Neuronal stem cell (in vitro differentiated cells): ENCODE data around the gene PACS2.

Source experiments
- DNase-seq: peaks from one replicate; pipeline ENCODE4 v3.0.0-alpha.2; 2013; ENCODE audit warnings: low spot score
- H2AFZ ChIP-seq: one replicate; pipeline ENCODE4 v1.6.1; 2013; ENCODE audit warnings: mild to moderate bottlenecking, low read length, inconsistent platforms
- H2AK5ac ChIP-seq: 2 replicates; pipeline ENCODE4 v1.6.1; 2013; ENCODE audit warnings: low read depth, mild to moderate bottlenecking, inconsistent platforms, low read length, moderate library complexity, mixed read lengths
- H2BK120ac ChIP-seq: 2 replicates; pipeline ENCODE4 v1.6.1; 2013; ENCODE audit warnings: low read depth, mild to moderate bottlenecking, inconsistent platforms, low read length, moderate library complexity, mixed read lengths
- H2BK12ac ChIP-seq: one replicate; pipeline ENCODE4 v1.6.1; 2013; ENCODE audit warnings: low read length, inconsistent platforms
- H2BK15ac ChIP-seq: 2 replicates; pipeline ENCODE4 v1.6.1; 2013; ENCODE audit warnings: mild to moderate bottlenecking, low read length, inconsistent platforms, mixed read lengths
- H2BK5ac ChIP-seq: one replicate; pipeline ENCODE4 v1.6.1; 2013; ENCODE audit warnings: inconsistent platforms, mild to moderate bottlenecking, low read length, moderate library complexity
- H3K14ac ChIP-seq: one replicate; pipeline ENCODE4 v1.6.1; 2013; ENCODE audit warnings: low read length, inconsistent platforms
- H3K18ac ChIP-seq: 2 replicates; pipeline ENCODE4 v1.6.1; 2013; ENCODE audit warnings: low read length, inconsistent platforms
- H3K23ac ChIP-seq: 2 replicates; pipeline ENCODE4 v1.6.1; 2013; ENCODE audit warnings: low read depth, mild to moderate bottlenecking, mixed read lengths, low read length, inconsistent platforms; ENCODE audit not compliant: poor library complexity
- H3K27ac ChIP-seq: replicated peaks from 3 replicates; pipeline ENCODE4 v1.5.1; 2013; ENCODE audit warnings: low read length, inconsistent platforms
- H3K27me3 ChIP-seq, 3 experiments: 2 replicates each; pipeline ENCODE4 v1.6.1; 2013; ENCODE audit warnings: low read length in 3 of 3, mild to moderate bottlenecking in 2 of 3, inconsistent platforms in 1 of 3, low read depth in 1 of 3, mixed read lengths in 1 of 3, moderate library complexity in 1 of 3; ENCODE audit not compliant: control insufficient read depth in 3 of 3, insufficient read depth in 3 of 3
- H3K36me3 ChIP-seq, 2 donors: replicated peaks in 1 of 2; 2 replicates each; pipeline ENCODE4 v1.6.1; 2013; ENCODE audit warnings: low read length in 2 of 2; ENCODE audit not compliant: control insufficient read depth in 2 of 2, insufficient read depth in 2 of 2
- H3K4ac ChIP-seq: 2 replicates; pipeline ENCODE4 v1.6.1; 2013; ENCODE audit warnings: inconsistent platforms, mild to moderate bottlenecking, low read length, moderate library complexity
- H3K4me1 ChIP-seq, 2 donors: 1 replicate in 1 of 2; 2 replicates in 1 of 2; pipeline ENCODE4 v1.6.1; 2013; ENCODE audit warnings: low read length in 2 of 2, low read depth in 1 of 2; ENCODE audit not compliant: control insufficient read depth in 2 of 2, insufficient read depth in 1 of 2
- H3K4me2 ChIP-seq: one replicate; pipeline ENCODE4 v1.6.1; 2013; ENCODE audit warnings: mild to moderate bottlenecking, low read length, inconsistent platforms; ENCODE audit not compliant: insufficient read depth, poor library complexity, severe bottlenecking
- H3K4me3 ChIP-seq, 2 donors: 2 replicates each; pipeline ENCODE4 v1.5.1; 2013; ENCODE audit warnings: low read length in 2 of 2, mild to moderate bottlenecking in 2 of 2, inconsistent platforms in 1 of 2, moderate library complexity in 1 of 2
- H3K79me1 ChIP-seq: one replicate; pipeline ENCODE4 v1.6.1; 2013; ENCODE audit warnings: low read depth, mild to moderate bottlenecking, inconsistent platforms, low read length, moderate library complexity
- H3K9ac ChIP-seq: one replicate; pipeline ENCODE4 v1.6.1; 2013; ENCODE audit warnings: mild to moderate bottlenecking, low read depth, low read length, inconsistent platforms; ENCODE audit not compliant: poor library complexity
- H3K9me3 ChIP-seq, 2 donors: replicated peaks in 1 of 2; 2 replicates each; pipeline versions ENCODE3 to v1.6.1; 2013; ENCODE audit warnings: low read length in 2 of 2, mild to moderate bottlenecking in 2 of 2, inconsistent platforms in 1 of 2, low read depth in 1 of 2, mixed read lengths in 1 of 2, moderate library complexity in 1 of 2; ENCODE audit not compliant: control insufficient read depth in 2 of 2, insufficient read depth in 1 of 2
- H4K8ac ChIP-seq: one replicate; pipeline ENCODE4 v1.6.1; 2013; ENCODE audit warnings: low read depth, mild to moderate bottlenecking, inconsistent platforms, low read length, moderate library complexity
- H4K91ac ChIP-seq: one replicate; pipeline ENCODE4 v1.6.1; 2013; ENCODE audit warnings: low read length, low read depth, mild to moderate bottlenecking, inconsistent platforms; ENCODE audit not compliant: poor library complexity
- WGBS, 2 donors: extraction: QIAGEN DNeasy Blood & Tissue Kit; methylation state at CpG; one replicate each; pipeline ENCODE4 v1.1.7; 2013; ENCODE audit warnings: missing lambda C conversion rate in 2 of 2, mixed read lengths in 1 of 2; ENCODE audit not compliant: insufficient read length in 2 of 2, insufficient replicate concordance in 1 of 2; ENCODE audit errors: extremely low coverage in 2 of 2; 5-methylcytosine and 5-hydroxymethylcytosine counted together

The PACS2 gene

DNA sequence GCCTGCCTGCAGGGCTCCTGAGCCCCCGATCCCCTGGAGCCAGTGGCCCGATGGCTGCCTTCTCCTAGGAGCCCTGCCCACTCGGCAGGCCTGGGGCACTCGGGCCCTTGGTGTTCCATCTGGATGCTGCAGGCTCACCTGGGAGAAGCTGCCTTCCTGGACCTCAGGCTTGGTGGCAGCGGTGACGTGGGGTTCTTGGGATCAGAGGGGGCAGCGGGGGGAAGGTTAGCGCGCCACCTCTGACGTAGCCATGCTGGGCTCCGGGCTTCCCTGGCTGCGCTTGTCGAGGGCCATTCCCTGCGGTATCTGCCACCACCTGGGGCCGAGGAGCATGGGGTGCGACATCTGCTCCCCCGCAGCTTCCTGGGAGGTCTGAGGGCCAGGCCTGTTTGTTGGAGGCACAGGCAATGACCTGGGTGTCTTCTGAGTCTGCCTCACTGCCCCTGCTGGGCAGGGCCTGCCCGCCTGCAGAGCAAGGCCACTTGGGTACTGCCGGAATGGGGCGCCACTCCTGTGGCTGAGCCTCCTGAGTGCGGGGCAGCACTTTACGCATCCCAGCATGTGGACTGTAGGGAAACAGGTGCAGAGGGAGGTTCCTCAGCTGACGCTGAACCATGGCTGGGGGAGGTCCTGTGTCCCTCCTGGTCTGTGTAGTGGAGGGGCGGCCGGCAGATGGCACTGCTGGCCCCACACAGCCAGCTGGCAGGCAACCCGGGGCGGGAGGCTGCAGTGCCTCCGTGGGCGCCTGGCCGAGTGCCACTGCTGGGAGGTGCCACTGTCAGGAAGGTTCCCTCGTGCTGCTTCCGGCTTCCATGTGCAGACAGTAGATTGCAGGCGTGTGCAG, 125.4 kb downstream of the PACS2 start:
- Histone ChIP-seq H3K9ac (no peak overlapping the region), H3K18ac (peak overlapping the region; percentile 48)
- no CpG with 5 or more reads among the region's 33 CpGs for WGBS, 2 donors

DNA sequence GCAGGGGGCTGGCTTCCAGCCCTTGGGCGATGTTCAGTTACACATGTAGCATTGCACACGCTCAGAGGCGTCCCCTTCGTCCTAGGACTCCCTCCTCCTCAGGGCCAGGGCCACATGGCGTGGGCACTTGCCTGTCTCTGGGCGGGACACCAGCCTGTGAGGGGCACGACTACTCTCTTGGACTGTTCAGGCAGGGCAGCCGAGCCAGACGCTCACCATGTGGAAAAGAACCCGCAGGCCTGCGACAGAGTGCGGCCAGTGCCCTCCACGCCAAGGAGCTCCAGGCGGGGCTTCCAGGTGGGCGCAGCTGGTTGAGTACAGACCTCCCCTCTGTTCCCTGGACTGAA, 126.0 kb downstream of the PACS2 start:
- Histone ChIP-seq H2AFZ (no peak overlapping the region), H2BK15ac (no peak overlapping the region), H3K4me1 (no peaks in the 10 kb centered on the region), H3K23ac (peak overlapping the region; percentile 85), H3K9me3 (peaks cover 0 to 2% of the 10 kb centered on the region in 2 donors), H3K18ac (no peak overlapping the region), H2BK12ac (no peak overlapping the region), H2AK5ac (no peak overlapping the region), H3K14ac (no peak overlapping the region), H2BK120ac (no peak overlapping the region), H3K27ac (no peak overlapping the region), H3K79me1 (peaks cover 42% of the 10 kb centered on the region), H2BK5ac (peak overlapping the region; percentile 24), H3K4me3 (no peak overlapping the region), H4K8ac (no peak overlapping the region), H3K4ac (no peak overlapping the region), H3K36me3 (peaks cover 31 to 72% of the 10 kb centered on the region in 2 donors), H4K91ac (no peak overlapping the region), H3K27me3 (no peaks in the 10 kb centered on the region), H3K9ac (no peak overlapping the region), H3K4me2 (no peak overlapping the region)
- WGBS, 2 donors = no CpG with 5 or more reads among the region's 15 CpGs
- DNase-seq = no peak

More for the DNA sequence above, 125.4 kb downstream of the PACS2 start:
- H2AFZ ChIP-seq = no peak overlapping the region
- peak overlapping the region; percentile 85 for H3K23ac ChIP-seq
- peaks cover 1 to 2% of the 10 kb centered on the region in 2 donors for H3K9me3 ChIP-seq
- H2BK12ac ChIP-seq = peak overlapping the region; percentile 73
- no peak overlapping the region for H3K4me2 ChIP-seq
- H3K36me3 ChIP-seq = peaks cover 29 to 73% of the 10 kb centered on the region in 2 donors
- H2AK5ac ChIP-seq = no peak overlapping the region
- no peak for DNase-seq
- no peak overlapping the region for H3K4me3 ChIP-seq
- no peaks in the 10 kb centered on the region for H3K27me3 ChIP-seq
- H3K27ac ChIP-seq = no peak overlapping the region
- no peak overlapping the region for H4K91ac ChIP-seq
- no peak overlapping the region for H2BK120ac ChIP-seq
- no peaks in the 10 kb centered on the region for H3K4me1 ChIP-seq
- no peak overlapping the region for H2BK15ac ChIP-seq
- H4K8ac ChIP-seq = no peak overlapping the region
- H3K4ac ChIP-seq = no peak overlapping the region
- no peak overlapping the region for H3K14ac ChIP-seq
- H3K79me1 ChIP-seq = peaks cover 42% of the 10 kb centered on the region
- peak overlapping the region; percentile 24 for H2BK5ac ChIP-seq

DNA sequence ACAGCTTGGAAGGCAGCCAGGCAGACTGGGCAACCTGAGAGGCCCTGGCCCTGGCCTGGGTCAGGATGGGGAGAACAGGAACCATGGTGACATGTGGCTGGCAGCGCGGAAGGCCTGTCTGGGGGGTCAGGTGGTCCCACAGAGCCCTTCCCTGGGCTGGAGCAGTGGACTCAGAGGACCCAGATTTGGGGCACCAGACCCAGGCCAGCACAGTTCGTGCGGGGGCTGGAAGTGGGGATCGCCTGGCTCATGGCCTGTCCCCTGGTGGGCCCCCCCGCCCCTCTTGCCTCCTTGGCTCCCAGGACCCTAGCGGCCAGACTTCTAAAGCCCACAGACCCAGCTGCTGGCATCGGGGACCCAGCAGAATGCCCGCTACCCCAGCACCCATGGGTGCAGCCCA, 126.4 kb downstream of the PACS2 start:
- H3K27me3 ChIP-seq = no peaks in the 10 kb centered on the region

GRCh38 chr14:105442125-105442524, 127.6 kb downstream of the PACS2 start:
- Histone ChIP-seq H3K4me2 (no peak overlapping the region), H3K27me3 (no peaks in the 10 kb centered on the region)

More for the DNA sequence above, 126.4 kb downstream of the PACS2 start:
- Histone ChIP-seq H2BK120ac (no peak overlapping the region), H4K91ac (no peak overlapping the region), H3K4ac (no peak overlapping the region), H3K14ac (no peak overlapping the region), H2AFZ (no peak overlapping the region), H2AK5ac (no peak overlapping the region), H2BK5ac (no peak overlapping the region), H3K9ac (peak overlapping the region; percentile 12), H4K8ac (no peak overlapping the region), H2BK15ac (no peak overlapping the region), H3K4me2 (no peak overlapping the region), H3K4me1 (no peaks in the 10 kb centered on the region), H3K79me1 (peaks cover 42% of the 10 kb centered on the region), H3K23ac (peak overlapping the region; percentile 85), H2BK12ac (no peak overlapping the region), H3K18ac (no peak overlapping the region), H3K27ac (no peak overlapping the region), H3K4me3 (no peak overlapping the region), H3K36me3 (peaks cover 32 to 75% of the 10 kb centered on the region in 2 donors), H3K9me3 (peaks cover 0 to 2% of the 10 kb centered on the region in 2 donors)
- WGBS, 2 donors = no CpG with 5 or more reads among the region's 9 CpGs
- DNase-seq = no peak

More at GRCh38 chr14:105442125-105442524, 127.6 kb downstream of the PACS2 start:
- no peak overlapping the region for H2AFZ ChIP-seq
- no peak overlapping the region for H3K27ac ChIP-seq
- H3K4me1 ChIP-seq = no peaks in the 10 kb centered on the region
- H3K18ac ChIP-seq = no peak overlapping the region
- peaks cover 40% of the 10 kb centered on the region for H3K79me1 ChIP-seq
- H3K23ac ChIP-seq = no peak overlapping the region
- no peak overlapping the region for H2BK12ac ChIP-seq
- no peak for DNase-seq
- H3K14ac ChIP-seq = peak overlapping the region; percentile 63
- peaks cover 32 to 73% of the 10 kb centered on the region in 2 donors for H3K36me3 ChIP-seq
- no peak overlapping the region for H2BK15ac ChIP-seq
- no CpG with 5 or more reads among the region's 17 CpGs for WGBS, 2 donors
- no peak overlapping the region for H3K4ac ChIP-seq
- H3K9me3 ChIP-seq = no peaks in the 10 kb centered on the region
- no peak overlapping the region for H2BK5ac ChIP-seq
- no peak overlapping the region for H2AK5ac ChIP-seq
- no peak overlapping the region for H4K8ac ChIP-seq
- no peak overlapping the region for H2BK120ac ChIP-seq
- no peak overlapping the region for H3K9ac ChIP-seq
- no peak overlapping the region for H3K4me3 ChIP-seq
- H4K91ac ChIP-seq = no peak overlapping the region
